ENCODE results near the gene LRP11.
"Not testable (repeated sequence)": the region's sequence is repeated elsewhere in the genome, so short reads cannot be mapped to it uniquely, and the experiment has no call there.

The LRP11 gene

GRCh38 chr6:149851461-149852110 is 12.6 kb downstream of the LRP11 start:
- no peak for DNase-seq (ENCODE audit: low read depth in 1 of 2, low spot score in 1 of 2)

- DNase-seq (ENCODE audit: low read depth in 1 of 2, low spot score in 1 of 2), result not testable (repeated sequence)
Observed at GRCh38 chr6:149848343-149848742, 15.8 kb downstream of the LRP11 start.

DNA sequence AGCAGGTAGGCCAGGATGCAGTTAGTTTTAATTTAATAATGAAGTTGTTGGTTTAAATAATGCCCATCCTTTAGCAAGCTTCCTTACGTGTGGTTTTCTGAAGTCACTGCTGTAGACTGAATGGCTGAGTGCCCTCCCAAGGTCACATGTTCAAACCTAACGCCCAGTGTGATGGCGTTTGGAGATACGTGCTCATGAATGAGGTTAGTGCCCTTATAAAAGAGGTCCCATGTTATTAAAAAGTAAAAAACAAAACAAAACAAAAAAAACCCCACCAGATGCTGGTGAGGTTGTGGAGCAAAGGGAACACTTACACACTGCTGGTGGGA is 16.3 kb downstream of the LRP11 start:
- DNase-seq (ENCODE audit: low read depth in 1 of 2, low spot score in 1 of 2), result no peak

DNA sequence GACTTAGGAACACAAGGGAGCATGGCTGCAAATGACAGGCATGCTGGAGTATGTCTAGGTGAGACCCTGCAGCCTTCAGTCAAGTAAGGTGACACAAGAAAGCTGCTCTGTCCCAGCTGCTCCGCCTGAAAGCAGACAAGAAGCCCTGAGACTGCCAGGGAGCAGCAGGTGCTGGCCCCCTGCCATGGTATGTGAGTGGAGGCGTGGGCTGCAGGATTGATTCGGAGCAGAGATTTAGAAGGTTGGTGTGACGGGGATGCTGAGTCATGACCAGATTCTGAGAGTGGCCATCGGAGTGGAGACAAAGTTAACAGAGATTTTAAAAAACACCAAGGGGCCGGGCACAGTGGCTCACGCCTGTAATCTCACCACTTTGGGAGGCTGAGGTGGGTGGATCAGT is 17.8 kb downstream of the LRP11 start:
- no peak for DNase-seq (ENCODE audit: low read depth in 1 of 2, low spot score in 1 of 2)

DNA sequence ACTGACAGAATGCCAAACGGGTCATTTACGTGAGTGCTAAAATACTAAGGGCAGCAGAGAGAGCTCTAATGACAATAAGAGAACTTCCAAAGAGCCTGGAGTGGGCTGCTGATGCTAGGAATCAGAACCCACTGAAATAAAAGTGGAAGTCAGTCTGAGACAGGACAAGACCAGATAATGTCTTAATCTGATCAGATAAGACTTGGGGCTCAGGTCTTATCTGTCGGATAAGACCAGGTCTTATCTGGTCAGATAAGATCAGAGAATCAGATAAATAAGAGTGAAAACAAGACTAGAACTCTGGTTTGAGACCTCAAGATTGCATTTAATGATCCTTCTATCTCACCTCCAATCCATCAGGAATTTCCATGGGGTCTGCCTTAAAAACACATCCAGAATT is 18.6 kb downstream of the LRP11 start:
- DNase-seq (ENCODE audit: low read depth in 1 of 2, low spot score in 1 of 2), result no peak

- no peak for DNase-seq (ENCODE audit: low read depth in 1 of 2, low spot score in 1 of 2)
Observed at GRCh38 chr6:149844480-149844879, 19.7 kb downstream of the LRP11 start.

DNA sequence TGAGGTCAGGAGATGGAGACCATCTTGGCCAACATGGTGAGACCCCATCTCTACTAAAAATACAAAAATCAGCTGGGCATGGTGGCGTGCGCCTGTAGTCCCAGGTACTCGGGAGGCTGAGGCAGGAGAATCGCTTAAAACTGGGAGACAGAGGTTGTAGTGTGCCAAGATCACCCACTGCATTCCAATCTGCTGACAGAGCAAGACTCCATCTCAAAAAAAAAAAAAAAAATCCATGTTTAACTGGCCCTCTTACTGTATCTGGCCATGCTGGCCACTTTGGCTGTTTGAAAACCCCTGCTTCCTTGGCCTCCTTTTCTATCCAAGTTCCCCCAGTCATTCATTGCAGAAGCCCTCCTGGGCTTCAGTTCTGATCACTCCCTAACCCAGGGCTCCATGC is 20.1 kb downstream of the LRP11 start:
- not testable (repeated sequence) for DNase-seq (ENCODE audit: low read depth in 1 of 2, low spot score in 1 of 2)

DNA sequence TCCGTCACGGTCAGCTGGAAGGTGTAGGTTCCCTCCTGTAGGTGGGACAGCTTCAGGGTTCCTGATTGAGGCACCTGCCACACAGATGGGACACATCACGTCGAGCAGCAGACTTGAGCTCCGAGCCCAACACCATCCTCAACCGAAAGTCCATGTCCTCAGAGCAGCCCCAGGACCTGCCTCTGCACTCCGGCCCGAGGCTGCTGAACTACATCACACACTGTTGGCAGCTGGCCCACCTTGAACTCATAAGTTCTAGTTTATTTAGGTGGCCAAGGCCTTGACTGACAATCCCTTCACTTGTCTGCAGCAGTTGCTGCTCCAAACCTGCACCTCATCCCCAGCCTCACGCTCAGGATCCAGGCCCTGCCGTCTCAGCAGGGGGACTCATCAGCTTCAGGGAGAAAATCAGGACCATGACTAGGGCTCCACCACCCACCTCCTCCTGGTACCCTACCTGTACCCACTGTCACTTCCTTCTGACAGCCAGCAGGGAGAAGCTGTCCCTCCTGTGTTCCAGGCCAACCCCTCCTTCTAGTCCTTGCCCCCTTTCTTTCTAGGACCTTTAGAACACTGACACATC is 21.0 kb downstream of the LRP11 start:
- DNase-seq (ENCODE audit: low read depth in 1 of 2, low spot score in 1 of 2), result no peak

DNA sequence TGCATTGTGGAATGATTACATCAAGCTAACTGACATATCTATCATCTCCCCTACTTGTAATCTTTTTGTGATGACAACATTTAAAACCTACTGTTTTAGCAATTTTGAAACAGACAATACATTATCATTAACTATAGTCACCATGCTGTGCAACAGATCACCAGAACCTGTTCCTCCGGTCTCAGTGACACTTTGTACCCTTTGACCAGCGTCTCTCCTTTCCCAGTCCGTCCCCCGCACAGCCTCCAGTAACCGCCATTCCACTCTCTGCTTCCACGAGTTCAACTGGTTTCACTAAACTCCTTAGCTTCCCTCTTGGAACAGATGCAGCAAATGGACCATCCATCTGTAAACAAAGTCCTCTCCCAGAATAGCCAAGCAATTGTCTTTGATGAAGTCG is 21.8 kb downstream of the LRP11 start:
- DNase-seq (ENCODE audit: low read depth in 1 of 2, low spot score in 1 of 2), result no peak

GRCh38 chr6:149840345-149841075 is 23.6 kb downstream of the LRP11 start:
- no peak for DNase-seq (ENCODE audit: low read depth in 1 of 2, low spot score in 1 of 2)

DNA sequence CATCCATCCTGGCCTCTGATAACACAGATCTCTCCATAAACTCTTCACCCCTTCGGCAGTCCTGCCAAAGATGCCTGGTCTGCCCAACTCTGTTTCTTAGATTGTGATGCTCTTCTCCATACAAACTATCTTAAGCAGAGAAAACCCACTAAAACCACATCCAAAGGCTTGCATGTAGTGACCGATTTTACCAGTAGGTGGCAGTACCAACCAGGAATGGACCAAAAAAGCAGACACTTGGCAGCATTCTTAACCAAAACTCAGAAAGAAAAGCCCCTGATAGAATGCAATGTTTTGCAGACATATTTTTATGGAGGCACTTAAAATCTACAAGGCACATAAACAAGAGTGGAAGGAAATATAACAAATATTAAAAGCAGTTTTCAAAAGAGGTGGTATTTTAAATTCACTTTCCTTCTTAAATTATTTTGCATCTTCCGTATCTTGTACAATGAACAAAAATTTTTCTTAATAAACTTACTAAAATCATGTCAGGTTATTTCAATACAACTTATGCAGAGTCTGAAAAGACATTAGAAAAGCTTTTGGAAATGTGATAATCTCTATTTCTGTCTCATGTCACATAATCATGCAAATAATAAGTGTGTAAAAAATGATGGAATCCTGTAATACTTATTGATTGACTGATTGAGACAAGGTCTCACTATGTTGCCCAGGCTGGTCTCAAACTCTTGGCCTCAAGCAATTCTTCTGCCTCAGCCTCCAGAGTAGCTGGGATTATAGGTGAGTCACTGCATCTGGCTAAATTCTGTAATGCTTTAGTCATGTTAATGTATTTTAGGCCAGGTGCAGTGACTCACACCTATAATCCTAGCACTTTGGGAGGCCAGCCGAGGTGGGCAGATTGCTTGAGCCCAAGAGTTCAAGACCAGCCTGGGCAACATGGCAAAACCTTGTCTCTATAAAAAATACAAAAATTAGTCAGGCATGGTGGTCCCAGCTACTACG is 29.4 kb downstream of the LRP11 start:
- DNase-seq (ENCODE audit: low read depth in 1 of 2, low spot score in 1 of 2), result peak; percentile 52 to 70

DNA sequence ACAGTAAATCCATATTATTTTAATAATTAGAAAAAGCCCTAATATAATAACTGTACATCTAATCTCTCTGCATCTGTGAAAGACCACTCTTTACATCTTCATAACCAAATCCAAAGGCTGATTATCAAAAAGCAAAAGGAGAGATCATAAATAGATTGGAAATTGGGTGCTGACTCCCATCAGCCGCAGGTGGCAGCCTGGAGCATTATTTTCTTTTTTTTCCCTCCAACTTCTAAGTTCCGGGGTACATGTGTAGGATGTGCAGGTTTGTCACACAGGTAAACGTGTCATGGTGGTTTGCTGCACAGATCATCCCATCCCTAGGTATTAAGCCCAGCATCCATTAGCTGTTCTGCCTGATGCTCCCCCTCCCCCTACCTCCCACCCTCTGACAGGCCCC is 30.5 kb downstream of the LRP11 start:
- no peak for DNase-seq (ENCODE audit: low read depth in 1 of 2, low spot score in 1 of 2)

GRCh38 chr6:149831308-149831820 is 32.8 kb downstream of the LRP11 start:
- no peak for DNase-seq (ENCODE audit: low read depth in 1 of 2, low spot score in 1 of 2)

- no peak for DNase-seq (ENCODE audit: low read depth in 1 of 2, low spot score in 1 of 2)
Observed at GRCh38 chr6:149830731-149831307, 33.3 kb downstream of the LRP11 start.

- DNase-seq (ENCODE audit: low read depth in 1 of 2, low spot score in 1 of 2), result no peak
Observed at GRCh38 chr6:149825292-149825691, 38.9 kb downstream of the LRP11 start.

GRCh38 chr6:149823013-149823412 is 41.1 kb downstream of the LRP11 start:
- DNase-seq (ENCODE audit: low read depth in 1 of 2, low spot score in 1 of 2), result no peak

- DNase-seq (ENCODE audit: low read depth in 1 of 2, low spot score in 1 of 2), result no peak
Observed at GRCh38 chr6:149821492-149821891, 42.7 kb downstream of the LRP11 start.

- DNase-seq (ENCODE audit: low read depth in 1 of 2, low spot score in 1 of 2), result no peak
Observed at GRCh38 chr6:149820506-149820905, 43.7 kb downstream of the LRP11 start.

GRCh38 chr6:149815788-149816187 is 48.4 kb downstream of the LRP11 start:
- DNase-seq (ENCODE audit: low read depth in 1 of 2, low spot score in 1 of 2), result no peak

DNA sequence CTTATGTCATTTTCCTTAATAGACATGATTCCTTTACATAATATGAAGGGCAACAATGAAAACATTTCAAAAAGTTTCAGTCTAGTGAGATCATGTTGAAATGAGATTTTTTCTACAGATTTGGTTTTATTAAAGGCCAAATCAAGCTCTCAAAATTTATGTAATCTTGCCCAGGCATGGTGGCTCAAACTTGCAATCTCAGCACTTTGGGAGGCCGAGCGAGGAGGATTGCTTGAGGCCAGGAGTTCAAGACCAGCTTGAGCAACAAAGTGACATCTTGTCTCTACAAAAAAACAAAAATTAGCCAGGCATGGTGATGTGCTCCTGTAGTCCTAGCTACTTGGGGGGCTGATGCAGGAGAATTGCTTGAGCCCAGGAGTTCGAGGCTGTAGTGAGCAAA is 50.8 kb downstream of the LRP11 start:
- DNase-seq (ENCODE audit: low read depth in 1 of 2, low spot score in 1 of 2), result no peak

DNA sequence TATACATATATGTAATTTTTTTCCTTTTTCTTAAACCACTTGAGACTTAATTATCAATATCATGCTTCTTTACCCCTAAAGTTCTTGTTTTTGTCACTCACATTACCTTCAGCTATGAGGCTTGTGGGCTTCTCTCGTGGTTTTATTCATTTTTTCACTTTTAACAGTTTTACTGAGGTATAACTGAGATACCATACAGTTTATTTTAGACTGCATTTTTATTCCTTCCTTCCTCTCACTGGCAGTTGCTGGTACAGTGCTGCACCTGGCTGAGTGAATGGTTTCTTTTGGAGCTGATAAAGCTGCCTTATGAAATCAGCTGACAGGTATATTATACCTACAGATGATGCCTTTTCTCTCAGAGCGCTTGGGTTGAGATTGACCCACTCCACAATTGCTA is 54.4 kb downstream of the LRP11 start:
- DNase-seq (ENCODE audit: low read depth in 1 of 2, low spot score in 1 of 2), result no peak
